Thyroid gland (tissue), 4 donors: Measurements from ENCODE around the gene MTCH2.

ENCODE experiments used
- POLR2A ChIP-seq, 2 donors: fragments of 450-650 bp; IDR thresholded peaks; one replicate each; pipeline ENCODE4 v1.6.1; 2017; ENCODE audit warnings: antibody characterized with exemption in 2 of 2, mild to moderate bottlenecking in 2 of 2, moderate library complexity in 1 of 2
- TF ChIP-seq, protein P1 (sequence below), 6 experiments: fragments of 200-600 bp in 3 of 6; fragments of 450-650 bp in 3 of 6; sonication (generic) in 3 of 6; IDR thresholded peaks; one replicate each; pipeline ENCODE4 v1.5.1; 2016 to 2019; ENCODE audit warnings: antibody characterized with exemption in 6 of 6, mild to moderate bottlenecking in 2 of 6, inconsistent platforms in 1 of 6, moderate library complexity in 1 of 6

DNA sequence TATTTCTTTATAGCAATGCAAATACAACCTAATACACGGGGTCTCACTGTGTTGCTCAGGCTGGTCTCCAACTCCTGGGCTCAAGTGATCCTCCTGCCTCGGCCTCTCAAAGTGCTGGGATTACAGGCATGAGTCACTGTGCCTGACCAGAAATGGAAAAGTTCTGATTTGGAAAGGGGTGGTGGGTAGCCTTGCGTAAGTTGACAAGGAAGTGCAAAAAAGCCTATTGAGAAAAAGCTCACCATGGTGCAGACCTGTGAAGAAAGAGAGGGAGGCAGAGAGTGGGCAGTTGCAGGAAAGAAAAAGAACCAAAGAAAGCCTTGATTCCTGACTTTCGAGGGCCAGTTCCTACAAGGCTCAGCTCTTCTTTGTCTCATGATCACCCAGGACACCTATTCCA lies 45.8 kb upstream of the MTCH2 start:
- TF ChIP-seq, protein P1, sequence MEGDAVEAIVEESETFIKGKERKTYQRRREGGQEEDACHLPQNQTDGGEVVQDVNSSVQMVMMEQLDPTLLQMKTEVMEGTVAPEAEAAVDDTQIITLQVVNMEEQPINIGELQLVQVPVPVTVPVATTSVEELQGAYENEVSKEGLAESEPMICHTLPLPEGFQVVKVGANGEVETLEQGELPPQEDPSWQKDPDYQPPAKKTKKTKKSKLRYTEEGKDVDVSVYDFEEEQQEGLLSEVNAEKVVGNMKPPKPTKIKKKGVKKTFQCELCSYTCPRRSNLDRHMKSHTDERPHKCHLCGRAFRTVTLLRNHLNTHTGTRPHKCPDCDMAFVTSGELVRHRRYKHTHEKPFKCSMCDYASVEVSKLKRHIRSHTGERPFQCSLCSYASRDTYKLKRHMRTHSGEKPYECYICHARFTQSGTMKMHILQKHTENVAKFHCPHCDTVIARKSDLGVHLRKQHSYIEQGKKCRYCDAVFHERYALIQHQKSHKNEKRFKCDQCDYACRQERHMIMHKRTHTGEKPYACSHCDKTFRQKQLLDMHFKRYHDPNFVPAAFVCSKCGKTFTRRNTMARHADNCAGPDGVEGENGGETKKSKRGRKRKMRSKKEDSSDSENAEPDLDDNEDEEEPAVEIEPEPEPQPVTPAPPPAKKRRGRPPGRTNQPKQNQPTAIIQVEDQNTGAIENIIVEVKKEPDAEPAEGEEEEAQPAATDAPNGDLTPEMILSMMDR (IDR thresholded peaks at IDR 0.05): no peak
- TF ChIP-seq POLR2A (IDR thresholded peaks at IDR 0.05): no peak
